H9 (cell line): ENCODE results near the gene KRTAP20-4. TPM values are rescaled to one million over a fixed set of nuclear protein-coding genes. Genes with fewer than 3 reads are reported as not detected.

Experiments used
- DNase-seq: peaks from one replicate; pipeline ENCODE4 v3.0.0-alpha.2; 2017
- H2AFZ ChIP-seq: one replicate; pipeline ENCODE4 v1.6.1; 2013; ENCODE audit warnings: mild to moderate bottlenecking, low read length, control low read depth, moderate library complexity
- H2AK5ac ChIP-seq: 2 replicates; pipeline ENCODE4 v1.6.1; 2013; ENCODE audit warnings: low read length, control low read depth, mixed read lengths; ENCODE audit not compliant: insufficient read length
- H2BK120ac ChIP-seq: one replicate; pipeline ENCODE4 v1.6.1; 2013; ENCODE audit warnings: low read depth, mild to moderate bottlenecking, low read length, control low read depth, inconsistent platforms; ENCODE audit not compliant: poor library complexity, severe bottlenecking
- H2BK12ac ChIP-seq: 2 replicates; pipeline ENCODE4 v1.6.1; 2013; ENCODE audit warnings: low read length, control low read depth, mixed read lengths, low read depth; ENCODE audit not compliant: insufficient read length
- H2BK15ac ChIP-seq: 2 replicates; pipeline ENCODE4 v1.6.1; 2013; ENCODE audit warnings: low read depth, low read length, control low read depth
- H2BK20ac ChIP-seq: one replicate; pipeline ENCODE4 v1.6.1; 2013; ENCODE audit warnings: low read depth, mild to moderate bottlenecking, low read length, control low read depth, inconsistent platforms; ENCODE audit not compliant: poor library complexity, severe bottlenecking
- H2BK5ac ChIP-seq: 2 replicates; pipeline ENCODE4 v1.6.1; 2013; ENCODE audit warnings: low read length, control low read depth, mixed read lengths; ENCODE audit not compliant: insufficient read length
- H3K14ac ChIP-seq: 2 replicates; pipeline ENCODE4 v1.6.1; 2013; ENCODE audit warnings: low read length, control low read depth; ENCODE audit not compliant: insufficient read depth
- H3K18ac ChIP-seq: 2 replicates; pipeline ENCODE4 v1.6.1; 2013; ENCODE audit warnings: low read depth, mild to moderate bottlenecking, mixed read lengths, low read length, control low read depth; ENCODE audit not compliant: insufficient read length
- H3K23ac ChIP-seq: 2 replicates; pipeline ENCODE4 v1.6.1; 2013; ENCODE audit warnings: low read length, control low read depth, mixed read lengths, low read depth; ENCODE audit not compliant: insufficient read length
- H3K23me2 ChIP-seq: 2 replicates; pipeline ENCODE4 v1.6.1; 2013; ENCODE audit warnings: low read depth, mild to moderate bottlenecking, mixed read lengths, low read length, control low read depth; ENCODE audit not compliant: insufficient read length, poor library complexity, severe bottlenecking
- H3K27ac ChIP-seq: 2 replicates; pipeline ENCODE4 v1.5.1; 2013; ENCODE audit warnings: low read length, control low read depth, mixed read lengths, low read depth; ENCODE audit not compliant: insufficient read length
- H3K27me3 ChIP-seq: 2 replicates; pipeline ENCODE4 v1.6.1; 2013; ENCODE audit warnings: low read length, control low read depth, inconsistent platforms; ENCODE audit not compliant: insufficient read depth
- H3K4ac ChIP-seq: 2 replicates; pipeline ENCODE4 v1.6.1; 2013; ENCODE audit warnings: low read depth, mild to moderate bottlenecking, control low read depth, inconsistent platforms, low read length, moderate library complexity
- H3K4me1 ChIP-seq: 2 replicates; pipeline ENCODE4 v1.6.1; 2013; ENCODE audit warnings: low read length, control low read depth, inconsistent platforms; ENCODE audit not compliant: insufficient read depth
- H3K4me2 ChIP-seq: 2 replicates; pipeline ENCODE4 v1.6.1; 2013; ENCODE audit warnings: low read length, control low read depth, mixed read lengths; ENCODE audit not compliant: insufficient read length, insufficient read depth
- H3K56ac ChIP-seq: 2 replicates; pipeline ENCODE4 v1.6.1; 2013; ENCODE audit warnings: low read depth, mild to moderate bottlenecking, mixed read lengths, low read length, control low read depth; ENCODE audit not compliant: insufficient read length
- H3K79me1 ChIP-seq: 2 replicates; pipeline ENCODE4 v1.6.1; 2013; ENCODE audit warnings: low read depth, mild to moderate bottlenecking, moderate library complexity, low read length, control low read depth, inconsistent platforms; ENCODE audit not compliant: insufficient read depth, poor library complexity, severe bottlenecking
- H3K79me2 ChIP-seq: 2 replicates; pipeline ENCODE4 v1.6.1; 2013; ENCODE audit warnings: low read length, control low read depth, inconsistent platforms; ENCODE audit not compliant: insufficient read depth
- H3K9ac ChIP-seq: 2 replicates; pipeline ENCODE4 v1.6.1; 2013; ENCODE audit warnings: low read length, control low read depth, mixed read lengths; ENCODE audit not compliant: insufficient read length; ENCODE audit errors: extremely low read depth
- H3K9me3 ChIP-seq: one replicate; pipeline ENCODE4 v1.6.1; 2013; ENCODE audit warnings: low read depth, low read length, inconsistent platforms; ENCODE audit not compliant: control insufficient read depth
- H3T11ph ChIP-seq: one replicate; pipeline ENCODE4 v1.6.1; 2013; ENCODE audit warnings: mild to moderate bottlenecking, low read length, control low read depth, inconsistent platforms
- H4K20me1 ChIP-seq: one replicate; pipeline ENCODE4 v1.6.1; 2013; ENCODE audit not compliant: control insufficient read depth, insufficient read length, insufficient read depth
- H4K5ac ChIP-seq: 2 replicates; pipeline ENCODE4 v1.6.1; 2013; ENCODE audit warnings: low read depth, mild to moderate bottlenecking, mixed read lengths, low read length, control low read depth; ENCODE audit not compliant: insufficient read length
- H4K8ac ChIP-seq: replicated peaks from 2 replicates; pipeline ENCODE4 v1.6.1; 2013; ENCODE audit warnings: low read length, control low read depth, mixed read lengths, low read depth; ENCODE audit not compliant: insufficient read length
- H4K91ac ChIP-seq: 2 replicates; pipeline ENCODE4 v1.6.1; 2013; ENCODE audit warnings: low read depth, mild to moderate bottlenecking, moderate library complexity, mixed read lengths, low read length, control low read depth; ENCODE audit not compliant: insufficient read length
- H3K27ac Mint-ChIP-seq, 3 experiments: 2 replicates in 2 of 3; 3 replicates in 1 of 3; pipeline ENCODE4 v1.8.0; 2020 to 2021; ENCODE audit warnings: mixed read lengths in 3 of 3, mild to moderate bottlenecking in 1 of 3, moderate library complexity in 1 of 3
- H3K27me3 Mint-ChIP-seq: 2 replicates; pipeline ENCODE4 v1.8.0; 2021; ENCODE audit warnings: low read depth, mild to moderate bottlenecking, moderate library complexity, mixed read lengths
- H3K36me3 Mint-ChIP-seq, 3 experiments: 2 replicates in 2 of 3; 3 replicates in 1 of 3; pipeline ENCODE4 v1.8.0; 2020 to 2021; ENCODE audit warnings: low read depth in 3 of 3, mixed read lengths in 3 of 3; ENCODE audit not compliant: insufficient read depth in 1 of 3
- H3K4me1 Mint-ChIP-seq, 2 experiments: 2 replicates each; pipeline ENCODE4 v1.8.0; 2020; ENCODE audit warnings: mixed read lengths in 2 of 2
- H3K4me3 Mint-ChIP-seq, 2 experiments: 2 replicates in 1 of 2; 3 replicates in 1 of 2; pipeline ENCODE4 v1.8.0; 2020 to 2021; ENCODE audit warnings: mild to moderate bottlenecking in 2 of 2, mixed read lengths in 2 of 2, moderate library complexity in 1 of 2
- H3K9me3 Mint-ChIP-seq, 2 experiments: 2 replicates in 1 of 2; 3 replicates in 1 of 2; pipeline ENCODE4 v1.8.0; 2020; ENCODE audit warnings: mild to moderate bottlenecking in 2 of 2, mixed read lengths in 2 of 2, moderate library complexity in 1 of 2
- CTCF ChIP-seq: fragments of 200-600 bp; sonication (generic); conservative IDR thresholded peaks from 3 replicates; pipeline ENCODE4 v1.8.0; 2021; ENCODE audit warnings: antibody characterized with exemption, mild to moderate bottlenecking
- WGBS: extraction: QIAGEN DNeasy Blood & Tissue Kit; methylation state at CpG from one replicate; pipeline ENCODE4 v1.1.7; 2013; ENCODE audit warnings: missing lambda C conversion rate, low lambda C conversion rate, mixed read lengths; ENCODE audit not compliant: insufficient read length; ENCODE audit errors: extremely low coverage; 5-methylcytosine and 5-hydroxymethylcytosine counted together
- total RNA-seq: library from RNA; stranded (reverse); gene quantifications from 2 replicates; pipeline ENCODE4 v1.2.1, GENCODE V29; 2021

The KRTAP20-4 gene
- total RNA-seq, 1 experiment from 2014 or later: not detected

- Histone ChIP-seq H3T11ph (no peak overlapping the region), H4K5ac (no peak overlapping the region), H3K27ac (no peak overlapping the region), H2AK5ac (no peak overlapping the region), H3K4ac (no peak overlapping the region), H3K79me2 (no peaks in the 10 kb centered on the region), H3K23me2 (no peaks in the 10 kb centered on the region), H2BK20ac (no peak overlapping the region), H3K14ac (no peak overlapping the region), H2BK15ac (no peak overlapping the region), H3K4me1 (no peaks in the 10 kb centered on the region), H3K9me3 (no peaks in the 10 kb centered on the region), H4K8ac (no peak overlapping the region), H3K56ac (no peak overlapping the region), H2BK12ac (no peak overlapping the region), H3K79me1 (no peaks in the 10 kb centered on the region), H2BK5ac (no peak overlapping the region), H2BK120ac (no peak overlapping the region), H3K4me2 (no peak overlapping the region), H4K91ac (no peak overlapping the region), H3K18ac (no peak overlapping the region), H3K9ac (no peak overlapping the region), H4K20me1 (no peaks in the 10 kb centered on the region), H2AFZ (no peak overlapping the region), H3K23ac (no peak overlapping the region), H3K27me3 (no peaks in the 10 kb centered on the region)
- WGBS: no CpG with 5 or more reads among the region's 1 CpG
- Mint-ChIP-seq H3K27ac (peak overlapping the region in 2 of 3 experiments; percentile 7 to 40; a peak in 2 of 7 replicates), H3K36me3 (peaks cover 4 to 37% (median 22%) of the 10 kb centered on the region in 3 experiments; a peak in 6 of 7 replicates), H3K4me1 (peaks cover 0 to 10% of the 10 kb centered on the region in 2 experiments; a peak in 2 of 4 replicates), H3K9me3 (peaks cover 11 to 30% of the 10 kb centered on the region in 2 experiments), H3K27me3 (no peaks in the 10 kb centered on the region; the same call in 1 of the 2 replicates), H3K4me3 (no peak overlapping the region)
- no peak for TF ChIP-seq CTCF
- DNase-seq: no peak
Measured at GRCh38 chr21:30668776-30669175, 48.3 kb downstream of the KRTAP20-4 start.

Other genes starting within 250 kb of the KRTAP20-4 start
- gene KRTAP13-2, start 248.4 kb upstream of the KRTAP20-4 start, total RNA-seq: not detected in 2 replicates
- not detected in 2 replicates for gene KRTAP13-1, start 224.6 kb upstream of the KRTAP20-4 start, total RNA-seq
- not detected in 2 replicates for gene KRTAP13-3, start 194.7 kb upstream of the KRTAP20-4 start, total RNA-seq
- gene KRTAP13-4, start 190.4 kb upstream of the KRTAP20-4 start, total RNA-seq: 0.39 and 0.68 TPM in 2 replicates
- not detected in 2 replicates for gene KRTAP15-1, start 180.4 kb upstream of the KRTAP20-4 start, total RNA-seq
- not detected in 2 replicates for gene KRTAP19-1, start 140.3 kb upstream of the KRTAP20-4 start, total RNA-seq
- not detected in 2 replicates for gene KRTAP19-2, start 133.2 kb upstream of the KRTAP20-4 start, total RNA-seq
- not detected in 2 replicates for gene KRTAP19-3, start 128.6 kb upstream of the KRTAP20-4 start, total RNA-seq
- gene KRTAP19-4, start 123.5 kb upstream of the KRTAP20-4 start, total RNA-seq: not detected in 2 replicates
- gene KRTAP19-5, start 118.5 kb upstream of the KRTAP20-4 start, total RNA-seq: not detected in 2 replicates
- gene KRTAP19-6, start 78.8 kb upstream of the KRTAP20-4 start, total RNA-seq: not detected in 2 replicates
- not detected in 2 replicates for gene KRTAP19-7, start 59.3 kb upstream of the KRTAP20-4 start, total RNA-seq
- gene KRTAP22-2, start 30.2 kb upstream of the KRTAP20-4 start, total RNA-seq: not detected in 2 replicates
- gene KRTAP6-3, start 28.2 kb upstream of the KRTAP20-4 start, total RNA-seq: not detected in 2 replicates
- gene KRTAP6-2, start 21.7 kb upstream of the KRTAP20-4 start, total RNA-seq: not detected in 2 replicates
- gene KRTAP22-1, start 19.5 kb upstream of the KRTAP20-4 start, total RNA-seq: not detected in 2 replicates
- gene KRTAP6-1, start 6.7 kb upstream of the KRTAP20-4 start, total RNA-seq: not detected in 2 replicates
- gene KRTAP20-1, start 4.2 kb upstream of the KRTAP20-4 start, total RNA-seq: not detected in 2 replicates
- gene KRTAP20-2, start 14.6 kb downstream of the KRTAP20-4 start, total RNA-seq: not detected in 2 replicates
- not detected in 2 replicates for gene KRTAP20-3, start 22.2 kb downstream of the KRTAP20-4 start, total RNA-seq
- not detected in 2 replicates for gene KRTAP21-3, start 98.2 kb downstream of the KRTAP20-4 start, total RNA-seq
- not detected in 2 replicates for gene KRTAP21-2, start 126.6 kb downstream of the KRTAP20-4 start, total RNA-seq
- not detected in 2 replicates for gene KRTAP21-1, start 134.8 kb downstream of the KRTAP20-4 start, total RNA-seq
- not detected in 2 replicates for gene KRTAP8-1, start 192.6 kb downstream of the KRTAP20-4 start, total RNA-seq
- gene KRTAP7-1, start 209.1 kb downstream of the KRTAP20-4 start, total RNA-seq: not detected in 2 replicates